ENCODE data around the gene KCNH4. TPM values are rescaled to one million over a fixed set of nuclear protein-coding genes. Genes with fewer than 3 reads are reported as not detected.
"Not testable (repeated sequence)": the region's sequence is repeated elsewhere in the genome, so short reads cannot be mapped to it uniquely, and the experiment has no call there.

Gene KCNH4
- total RNA-seq, result 0.11 and 0.16 TPM in 2 replicates

GRCh38 chr17:42180922-42181850, at the start of gene KCNH4:
KCNH4 (minus strand) TSS chr17:42181142; CDS start chr17:42180945, 197 bp downstream.
- intact Hi-C loops (cut with micrococcal nuclease), result loop anchor here (2.0 to 10.0 kb wide), 5 partner anchors 26 to 354 kb away; partner anchors contain the start of genes DHX58, NAGLU and RAB5C

DNA sequence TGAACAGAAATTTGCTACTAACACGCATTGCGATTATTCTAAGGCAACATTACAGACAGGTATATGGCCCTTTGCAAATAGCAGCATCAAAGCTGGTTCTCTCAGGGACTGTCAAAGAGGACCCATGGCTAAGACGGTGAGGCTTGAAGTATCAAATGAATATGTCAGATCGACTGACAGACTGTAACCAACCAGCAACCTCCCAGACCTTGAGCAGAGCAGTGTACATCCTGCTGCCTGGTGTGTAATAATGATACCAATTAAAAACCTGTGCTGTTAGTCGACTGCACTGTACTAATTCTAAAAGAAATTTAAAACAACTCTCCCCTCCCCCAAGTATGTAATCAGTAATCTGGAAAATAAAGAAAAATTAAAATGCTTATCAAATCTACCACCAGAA, 49.3 kb upstream of the KCNH4 start:
- intact Hi-C loops (cut with micrococcal nuclease), result no loop called here

GRCh38 chr17:42227849-42228700, 47.1 kb upstream of the KCNH4 start:
- intact Hi-C loops (cut with micrococcal nuclease), result no loop called here

GRCh38 chr17:42225646-42226045, 44.7 kb upstream of the KCNH4 start:
- intact Hi-C loops (cut with micrococcal nuclease), result no loop called here

GRCh38 chr17:42224651-42225050, 43.7 kb upstream of the KCNH4 start:
- intact Hi-C loops (cut with micrococcal nuclease), result no loop called here

DNA sequence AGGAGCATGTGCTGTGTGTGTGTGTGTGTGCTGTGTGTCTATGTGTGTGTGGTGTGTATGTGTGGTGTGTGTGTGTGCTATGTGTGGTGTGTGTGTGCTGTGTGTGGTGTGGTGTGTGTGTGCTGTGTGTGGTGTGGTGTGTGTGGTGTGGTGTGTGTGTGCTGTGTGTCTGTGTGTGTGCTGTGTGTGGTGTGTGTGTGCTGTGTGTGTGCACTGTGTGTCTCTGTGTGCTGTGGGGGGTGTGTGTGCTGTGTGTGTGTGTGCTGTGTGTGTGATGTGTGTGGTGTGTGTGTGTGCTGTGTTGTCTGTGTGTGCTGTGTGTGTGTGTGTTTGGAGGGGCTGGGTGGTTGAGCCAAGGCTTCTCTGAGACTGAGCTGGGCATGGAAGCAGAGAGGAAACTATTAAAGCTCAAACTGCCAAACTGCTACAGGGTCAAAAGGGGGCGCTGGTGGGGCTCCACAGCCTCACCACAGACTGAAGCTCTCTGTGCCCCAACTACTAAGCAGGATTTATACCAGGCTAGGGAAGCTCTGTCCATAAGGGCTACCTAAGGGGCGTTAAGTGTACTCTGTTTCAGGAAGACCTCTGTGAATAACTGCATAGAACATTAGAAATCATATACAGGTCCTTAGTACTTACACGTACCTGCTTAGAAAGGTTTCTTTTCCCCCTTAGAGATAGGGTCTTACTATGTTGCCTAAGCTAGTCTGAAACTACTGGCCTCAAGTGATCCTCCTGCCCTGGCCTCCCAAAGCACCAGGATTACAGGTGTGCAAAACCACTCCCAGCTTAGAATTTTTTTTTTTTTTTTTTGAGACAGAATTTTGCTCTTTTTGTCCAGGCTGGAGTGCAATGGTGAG, 41.2 kb upstream of the KCNH4 start:
- intact Hi-C loops (cut with micrococcal nuclease), result loop anchor here (2.0 kb wide), 1 partner anchor 67 kb away; the partner anchor contains the start of gene STAT5A

DNA sequence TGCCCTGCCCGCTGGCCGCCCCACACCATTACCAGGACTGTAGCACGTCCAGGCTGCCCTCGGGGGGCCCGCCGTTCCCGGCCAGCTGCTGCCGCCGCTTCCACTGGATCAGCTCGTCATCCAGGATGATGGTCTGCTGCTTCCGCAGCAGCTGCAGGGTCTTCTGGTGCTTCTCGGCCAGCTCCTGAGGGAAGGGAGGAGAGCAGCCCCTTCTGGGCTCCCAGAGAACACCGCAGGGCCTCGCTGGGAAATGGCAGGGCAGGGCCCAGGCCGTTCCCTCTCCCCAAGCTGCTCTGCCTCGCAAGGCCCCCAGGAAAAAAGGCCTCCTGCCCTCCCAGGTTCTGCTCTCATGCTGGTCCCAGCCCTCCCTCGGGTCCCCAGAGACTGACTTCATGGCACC, 38.3 kb upstream of the KCNH4 start:
- intact Hi-C loops (cut with micrococcal nuclease), result not testable (repeated sequence)

GRCh38 chr17:42214156-42214555, 33.2 kb upstream of the KCNH4 start:
- intact Hi-C loops (cut with micrococcal nuclease), result no loop called here

- intact Hi-C loops (cut with micrococcal nuclease), result no loop called here
Observed at GRCh38 chr17:42212382-42212781, 31.4 kb upstream of the KCNH4 start.

- intact Hi-C loops (cut with micrococcal nuclease), result not testable (repeated sequence)
Observed at GRCh38 chr17:42211921-42212341, 31.0 kb upstream of the KCNH4 start.

- intact Hi-C loops (cut with micrococcal nuclease), result no loop called here
Observed at GRCh38 chr17:42210046-42210445, 29.1 kb upstream of the KCNH4 start.

DNA sequence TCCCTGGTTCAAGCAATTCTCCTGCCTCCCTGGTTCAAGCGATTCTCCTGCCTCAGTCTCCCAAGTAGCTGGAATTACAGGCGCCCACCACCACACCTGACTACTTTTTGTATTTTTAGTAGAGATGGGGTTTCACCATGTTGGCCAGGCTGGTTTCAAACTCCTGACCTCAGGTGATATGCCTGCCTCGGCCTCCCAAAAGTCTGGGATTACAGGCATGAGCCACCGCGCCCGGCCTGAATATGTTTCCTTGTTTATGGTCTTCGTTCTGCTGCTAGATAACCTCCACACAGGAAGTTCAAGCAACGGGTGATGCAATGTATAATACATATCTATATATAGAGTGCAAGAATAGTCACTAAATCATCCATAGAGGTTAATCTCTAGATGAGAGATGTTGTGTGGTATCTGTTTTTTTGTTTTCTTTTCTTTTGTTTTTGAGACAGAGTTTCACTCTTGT, 25.2 kb upstream of the KCNH4 start:
- intact Hi-C loops (cut with micrococcal nuclease), result not testable (repeated sequence)

DNA sequence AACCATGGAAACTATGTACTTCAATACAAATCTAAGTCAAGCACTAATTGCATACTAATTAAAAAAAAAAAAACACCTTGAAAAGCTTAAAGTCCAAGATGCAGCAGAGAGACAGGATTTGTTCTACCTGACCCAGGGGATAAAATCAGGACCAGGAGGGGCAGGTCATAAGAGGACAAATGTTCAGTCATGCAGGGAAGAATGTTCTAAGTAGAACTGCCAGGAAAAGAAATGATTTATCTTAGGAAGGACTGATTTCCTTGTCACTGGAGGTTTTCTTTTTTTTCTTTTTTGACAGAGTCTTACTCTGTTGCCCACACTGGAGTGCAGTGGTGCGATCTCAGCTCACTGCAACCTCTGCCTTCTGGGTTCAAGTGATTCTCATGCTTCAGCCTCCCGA, 22.4 kb upstream of the KCNH4 start:
- intact Hi-C loops (cut with micrococcal nuclease), result no loop called here

DNA sequence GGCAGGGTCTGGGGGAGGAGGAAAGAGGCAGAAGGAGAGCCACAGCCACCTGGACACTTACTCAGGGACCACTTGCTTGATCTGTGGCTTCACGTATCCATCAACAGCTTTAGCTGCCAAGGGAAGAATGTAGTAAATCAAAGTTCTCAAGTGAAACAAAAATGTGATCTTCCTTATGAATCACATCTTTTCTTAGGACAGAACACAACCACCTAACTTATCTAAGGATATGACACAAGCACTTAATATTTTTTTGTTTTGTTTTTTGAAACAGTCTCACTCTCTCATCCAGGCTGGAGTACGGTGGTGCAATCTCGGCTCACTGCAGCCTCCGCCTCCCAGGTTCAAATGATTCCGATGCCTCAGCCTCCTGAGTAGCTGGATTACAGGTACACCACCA, 21.8 kb upstream of the KCNH4 start:
- intact Hi-C loops (cut with micrococcal nuclease), result no loop called here

- intact Hi-C loops (cut with micrococcal nuclease), result no loop called here
Observed at GRCh38 chr17:42202159-42202558, 21.2 kb upstream of the KCNH4 start.

GRCh38 chr17:42201458-42201772, 20.5 kb upstream of the KCNH4 start:
- intact Hi-C loops (cut with micrococcal nuclease), result no loop called here

DNA sequence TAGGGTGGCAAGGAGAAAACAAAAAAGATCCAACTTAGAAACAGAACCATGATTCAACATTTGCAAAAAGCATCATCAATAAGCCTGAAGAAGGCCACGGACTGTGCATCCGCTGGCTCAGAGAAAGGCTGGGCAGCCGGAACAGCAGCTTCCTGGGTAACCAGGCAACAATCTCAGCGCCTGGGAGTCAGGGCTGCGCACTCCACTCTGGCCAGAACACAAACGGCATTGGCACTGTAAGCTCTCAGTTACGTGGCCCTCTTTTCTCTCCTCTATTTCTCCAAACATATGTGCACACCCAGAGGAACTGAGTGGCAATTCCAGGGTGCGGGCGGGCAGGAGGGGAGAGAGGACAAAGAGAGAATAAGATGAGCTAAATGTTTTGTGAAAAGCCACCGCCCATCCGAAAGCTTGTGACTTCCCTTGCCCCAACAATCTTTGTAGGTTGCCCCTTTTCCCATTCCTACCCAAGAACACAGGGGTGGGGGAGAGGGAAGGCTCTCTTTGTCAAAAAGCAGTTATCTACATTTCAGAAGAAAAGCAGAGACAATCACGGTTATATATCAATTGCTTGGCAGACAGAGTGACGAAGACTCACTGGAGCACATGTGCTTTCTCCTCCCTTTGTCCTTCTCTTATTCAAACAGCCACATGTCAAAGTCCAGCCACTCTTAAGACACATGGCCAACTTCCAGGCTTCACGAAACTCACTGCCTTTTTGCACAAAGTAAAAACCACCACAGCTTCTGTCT, 19.9 kb upstream of the KCNH4 start:
- intact Hi-C loops (cut with micrococcal nuclease), result no loop called here

DNA sequence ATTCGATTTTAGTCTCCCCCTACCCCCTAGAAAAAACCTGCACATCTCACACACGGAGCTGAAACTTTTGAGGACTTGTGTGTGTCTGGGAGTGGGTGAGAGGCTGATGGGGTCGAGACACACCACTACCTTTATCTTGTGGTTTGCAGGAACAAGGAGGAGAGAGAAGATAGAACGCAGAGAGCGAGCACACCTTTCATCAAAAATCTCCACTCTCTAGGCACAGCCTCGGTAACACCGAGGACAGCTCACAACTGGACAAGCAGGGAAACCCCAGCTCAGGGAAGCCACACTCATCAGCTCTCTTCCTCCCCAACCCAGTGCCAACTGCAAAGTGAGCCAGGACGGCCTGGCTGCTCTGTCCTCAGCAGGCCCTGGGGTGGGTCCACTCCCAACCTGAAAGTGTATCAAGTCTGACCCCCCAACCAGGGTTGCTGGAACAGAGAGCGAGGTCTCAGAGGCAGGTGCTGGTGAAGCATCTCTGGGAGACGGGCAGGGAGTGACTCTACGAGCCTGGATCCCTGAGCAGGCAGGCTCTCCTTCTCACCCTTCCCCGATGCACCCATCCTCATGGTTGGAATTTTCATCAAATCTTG, 18.6 kb upstream of the KCNH4 start:
- intact Hi-C loops (cut with micrococcal nuclease), result no loop called here

- intact Hi-C loops (cut with micrococcal nuclease), result no loop called here
Observed at GRCh38 chr17:42198897-42199296, 18.0 kb upstream of the KCNH4 start.

GRCh38 chr17:42197564-42198156, 16.7 kb upstream of the KCNH4 start:
- intact Hi-C loops (cut with micrococcal nuclease), result no loop called here

Measured in T-helper 2 cell treated with Interferon-gamma antibody and Interleukin-4, amounts not matched to agents 100 ng/mL and 5 ng/mL, for 36 hours (primary cell).